Tibial nerve (tissue), 3 donors: ENCODE data around the gene DAND5.

Experiments used
- CTCF ChIP-seq, 5 experiments: fragments of 200-600 bp in 3 of 5; fragments of 450-650 bp in 2 of 5; sonication (generic) in 3 of 5; IDR thresholded peaks; one replicate each; pipeline ENCODE4 v1.5.1; 2016 to 2019; ENCODE audit warnings: antibody characterized with exemption in 5 of 5, mild to moderate bottlenecking in 3 of 5, moderate library complexity in 2 of 5
- POLR2A ChIP-seq, 2 donors: fragments of 450-650 bp; IDR thresholded peaks; one replicate each; pipeline ENCODE4 v1.6.1; 2017; ENCODE audit warnings: antibody characterized with exemption in 2 of 2, mild to moderate bottlenecking in 2 of 2, moderate library complexity in 2 of 2

- TF ChIP-seq CTCF (IDR thresholded peaks at IDR 0.05) (no peak), POLR2A (IDR thresholded peaks at IDR 0.05) (no peak)
Measured at GRCh38 chr19:13018035-13018914, 48.9 kb downstream of the DAND5 start.
